GM19397 (cell line): ENCODE results near the gene DNAJB12.
"Not testable (repeated sequence)": the region's sequence is repeated elsewhere in the genome, so short reads cannot be mapped to it uniquely, and the experiment has no call there.

Source experiments
- ATAC-seq: cut with Tn5 transposase; IDR thresholded peaks from one replicate; pipeline ENCODE4 v1.9.1; 2021; ENCODE audit warnings: mild to moderate bottlenecking, moderate library complexity; ENCODE audit not compliant: unreplicated experiment

DNAJB12 gene

GRCh38 chr10:72331575-72332422, 22.9 kb downstream of the DNAJB12 start:
- peak; percentile 51 for ATAC-seq

- ATAC-seq = no peak
Measured at GRCh38 chr10:72330069-72330426, 24.7 kb downstream of the DNAJB12 start.

GRCh38 chr10:72329290-72330068, 25.2 kb downstream of the DNAJB12 start:
- no peak for ATAC-seq

- no peak for ATAC-seq
Measured at GRCh38 chr10:72328829-72329204, 25.9 kb downstream of the DNAJB12 start.

- ATAC-seq = no peak
Measured at GRCh38 chr10:72328045-72328828, 26.5 kb downstream of the DNAJB12 start.

DNA sequence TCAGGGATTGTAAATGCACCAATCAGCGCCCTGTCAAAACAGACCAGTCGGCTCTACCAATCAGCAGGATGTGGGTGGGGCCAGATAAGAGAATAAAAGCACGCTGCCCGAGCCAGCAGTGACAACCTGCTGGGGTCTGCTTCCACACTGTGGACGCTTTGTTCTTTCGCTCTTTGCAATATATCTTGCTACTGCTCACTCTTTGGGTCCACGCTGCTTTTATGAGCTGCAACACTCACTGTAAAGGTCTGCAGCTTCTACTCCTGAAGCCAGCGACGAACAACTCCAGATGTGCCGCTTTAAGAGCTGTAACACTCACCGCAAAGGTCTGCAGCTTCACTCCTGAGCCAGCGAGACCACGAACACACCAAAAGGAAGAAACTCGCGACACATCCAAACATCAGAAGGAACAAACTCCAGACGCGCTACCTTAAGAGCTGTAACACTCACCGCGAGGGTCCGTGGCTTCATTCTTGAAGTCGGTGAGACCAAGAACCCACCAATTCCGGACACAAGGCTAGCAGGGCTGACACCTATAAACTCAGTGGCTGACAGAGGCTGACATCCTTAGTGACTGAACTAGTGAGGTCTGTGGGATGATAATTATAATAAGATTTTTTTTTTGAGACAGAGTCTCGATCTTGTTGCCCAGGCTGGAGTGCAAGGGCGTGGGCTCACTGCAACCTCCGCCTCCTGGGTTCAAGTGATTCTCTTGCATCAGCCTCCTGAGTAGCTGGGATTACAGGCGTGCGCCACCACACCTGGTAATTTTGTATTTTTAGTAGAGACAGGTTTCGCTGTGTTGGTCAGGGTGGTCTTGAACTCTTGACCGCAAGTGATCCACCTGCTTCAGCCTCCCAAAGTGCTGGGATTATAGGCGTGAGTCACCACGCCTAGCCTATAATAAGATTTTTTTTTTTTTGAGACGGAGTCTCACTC, 27.8 kb downstream of the DNAJB12 start:
- not testable (repeated sequence) for ATAC-seq

DNA sequence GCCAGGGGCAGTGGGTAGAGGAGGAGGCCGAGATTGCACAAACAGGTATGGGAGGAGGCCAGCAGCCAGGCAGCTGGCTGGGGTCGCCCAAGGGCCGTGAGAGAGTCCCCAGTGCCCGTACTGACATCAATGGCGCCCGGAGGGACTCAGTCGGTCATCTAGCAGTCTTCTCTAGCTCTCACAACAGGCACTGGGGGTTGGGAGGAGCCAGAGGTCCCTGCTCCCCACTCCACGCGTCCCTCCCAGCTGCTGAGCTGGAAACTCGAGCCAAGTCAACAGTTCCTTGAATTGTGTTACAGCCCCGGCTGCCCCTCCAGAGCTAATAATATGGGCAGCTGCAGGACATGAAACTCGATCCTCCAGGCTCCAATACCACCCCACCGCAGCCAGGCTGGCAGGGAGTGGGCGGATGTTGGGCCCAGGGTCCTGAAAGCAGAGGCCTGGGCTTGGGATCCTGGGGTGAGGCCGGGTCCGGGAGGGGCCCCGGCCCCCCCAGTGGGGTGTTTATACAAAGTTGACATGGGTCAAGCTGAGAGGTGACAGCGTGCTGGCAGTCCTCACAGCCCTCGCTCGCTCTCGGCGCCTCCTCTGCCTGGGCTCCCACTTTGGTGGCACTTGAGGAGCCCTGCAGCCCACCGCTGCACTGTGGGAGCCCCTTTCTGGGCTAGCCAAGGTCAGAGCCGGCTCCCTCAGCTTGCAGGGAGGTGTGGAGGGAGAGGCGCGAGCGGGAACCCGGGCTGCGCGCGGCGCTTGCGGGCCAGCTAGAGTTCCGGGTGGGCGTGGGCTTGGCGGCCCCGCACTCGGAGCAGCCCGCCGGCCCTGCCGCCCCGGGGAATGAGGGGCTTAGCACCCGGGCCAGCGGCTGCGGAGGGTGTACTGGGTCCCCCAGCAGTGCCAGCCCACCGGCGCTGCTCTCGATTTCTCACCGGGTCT, 29.2 kb downstream of the DNAJB12 start:
- ATAC-seq = not testable (repeated sequence)

DNA sequence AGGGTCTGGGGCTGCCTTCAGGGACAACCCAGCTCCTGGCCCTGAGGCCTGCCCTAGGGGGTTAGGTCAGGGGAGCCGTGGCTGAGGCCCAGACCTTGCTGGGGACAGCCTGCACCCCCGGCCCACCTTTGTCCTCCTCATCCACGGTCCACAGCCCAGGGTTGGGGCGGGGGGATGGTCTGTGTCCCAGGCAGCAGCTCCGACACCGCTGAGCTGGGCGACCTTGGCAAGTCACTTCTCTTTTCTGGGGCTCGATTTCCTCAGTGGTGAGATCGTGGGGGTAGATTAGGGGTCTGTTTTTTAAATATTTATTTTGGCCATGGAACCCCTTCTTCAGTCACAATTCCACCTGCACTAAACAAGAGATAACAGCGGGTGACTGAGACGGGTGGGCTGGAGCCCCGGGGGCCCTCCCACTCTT, 30.9 kb downstream of the DNAJB12 start:
- ATAC-seq = no peak

DNA sequence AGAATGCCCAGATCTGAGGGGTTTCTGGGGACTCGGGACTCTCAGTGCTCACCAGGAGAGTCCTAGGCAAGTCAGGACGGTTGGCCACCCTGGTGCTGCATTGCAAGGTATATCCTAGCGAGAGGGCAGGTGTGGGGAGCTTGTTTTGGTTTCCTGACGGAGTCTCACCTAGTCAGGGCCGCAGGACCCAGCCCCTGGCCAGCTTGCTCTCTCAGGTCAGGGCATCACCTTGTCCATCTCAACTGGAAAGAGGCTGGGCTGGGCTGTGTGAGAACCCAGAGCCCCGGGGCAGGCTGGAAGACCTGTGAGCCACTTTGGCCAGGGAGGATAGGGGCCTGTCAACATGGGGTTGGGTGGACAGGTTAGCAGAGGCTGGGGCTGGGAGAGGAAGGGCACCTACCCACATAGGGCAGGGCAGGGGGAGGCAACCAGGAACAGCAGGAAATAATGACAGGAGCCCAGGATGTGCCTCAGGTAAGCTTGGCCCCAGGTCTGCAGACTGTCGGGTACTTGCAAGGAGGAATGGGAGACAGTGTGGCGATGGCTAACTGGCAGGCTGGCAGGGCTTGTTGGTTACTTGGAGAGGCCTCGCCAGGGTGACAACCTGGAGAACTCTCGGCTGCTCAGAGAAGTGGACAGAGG, 31.5 kb downstream of the DNAJB12 start:
- no peak for ATAC-seq

- no peak for ATAC-seq
Measured at GRCh38 chr10:72322280-72323058, 32.2 kb downstream of the DNAJB12 start.

- no peak for ATAC-seq
Measured at GRCh38 chr10:72322030-72322279, 32.8 kb downstream of the DNAJB12 start.

DNA sequence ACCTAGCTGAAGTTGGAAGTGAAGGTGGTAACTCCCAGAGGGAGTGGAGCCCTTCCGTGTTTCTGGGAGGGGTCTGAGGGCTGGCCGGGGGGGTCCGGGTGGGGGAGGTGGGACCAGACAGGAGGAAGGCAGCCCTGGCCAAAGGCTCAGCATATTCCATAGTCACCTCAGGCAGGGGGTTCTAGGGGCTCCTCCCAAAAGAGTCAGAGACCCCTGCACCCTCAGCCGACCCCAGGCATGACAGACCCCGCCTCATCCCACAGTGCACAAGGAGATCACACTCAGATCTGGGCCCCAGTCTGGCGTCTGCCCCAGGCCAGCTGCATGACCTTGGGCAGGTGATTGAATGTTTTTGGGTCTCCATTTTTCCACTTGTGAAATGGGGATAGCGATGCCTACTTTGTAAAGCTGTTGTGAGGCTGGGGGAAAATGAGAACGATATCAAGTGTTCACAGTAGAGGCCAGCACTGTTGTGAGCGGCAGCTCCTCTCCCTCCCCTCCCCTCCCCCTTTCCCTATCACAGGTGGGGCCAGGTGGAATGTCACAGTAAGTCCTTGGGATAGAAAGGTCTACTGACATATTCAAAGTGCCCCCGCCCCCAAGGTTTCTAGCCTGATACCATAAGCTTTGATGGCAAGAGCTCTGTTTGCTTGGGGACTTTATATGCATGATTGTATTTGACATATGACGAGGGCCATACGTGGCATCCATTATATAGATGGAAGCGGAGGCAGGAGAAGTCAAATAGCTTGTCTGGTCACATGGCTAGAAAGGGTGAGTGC, 33.3 kb downstream of the DNAJB12 start:
- ATAC-seq = no peak

DNA sequence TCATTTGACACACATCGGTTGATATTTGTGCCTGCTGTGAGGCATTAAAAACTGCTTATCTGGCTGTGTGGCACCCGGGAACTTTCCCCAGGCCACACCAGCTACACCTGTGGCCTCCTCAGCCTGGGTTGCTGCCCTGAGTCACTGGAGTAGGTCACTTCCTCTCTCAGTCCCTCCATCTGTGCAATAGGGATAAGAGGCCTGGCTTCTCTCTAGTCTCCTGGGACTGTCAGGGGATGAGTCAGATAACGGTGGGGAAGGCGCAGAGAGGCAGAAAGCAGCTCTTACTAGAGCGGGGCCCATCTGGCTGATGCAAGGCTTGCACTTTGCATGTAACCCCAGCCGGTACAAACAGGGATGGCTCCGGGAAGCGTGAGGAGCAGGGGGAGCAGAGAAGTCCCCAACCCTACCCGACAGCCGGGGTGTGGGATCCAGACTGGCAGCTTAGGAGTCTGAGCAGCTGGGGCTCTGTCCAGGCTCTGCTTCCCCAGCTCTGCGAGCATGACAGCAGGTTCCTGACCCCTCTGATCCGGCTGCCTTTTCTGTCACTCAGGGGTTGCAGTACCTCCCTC, 34.0 kb downstream of the DNAJB12 start:
- ATAC-seq = peak; percentile 56

- ATAC-seq = peak; percentile 73
Measured at GRCh38 chr10:72319416-72320254, 35.1 kb downstream of the DNAJB12 start.

DNA sequence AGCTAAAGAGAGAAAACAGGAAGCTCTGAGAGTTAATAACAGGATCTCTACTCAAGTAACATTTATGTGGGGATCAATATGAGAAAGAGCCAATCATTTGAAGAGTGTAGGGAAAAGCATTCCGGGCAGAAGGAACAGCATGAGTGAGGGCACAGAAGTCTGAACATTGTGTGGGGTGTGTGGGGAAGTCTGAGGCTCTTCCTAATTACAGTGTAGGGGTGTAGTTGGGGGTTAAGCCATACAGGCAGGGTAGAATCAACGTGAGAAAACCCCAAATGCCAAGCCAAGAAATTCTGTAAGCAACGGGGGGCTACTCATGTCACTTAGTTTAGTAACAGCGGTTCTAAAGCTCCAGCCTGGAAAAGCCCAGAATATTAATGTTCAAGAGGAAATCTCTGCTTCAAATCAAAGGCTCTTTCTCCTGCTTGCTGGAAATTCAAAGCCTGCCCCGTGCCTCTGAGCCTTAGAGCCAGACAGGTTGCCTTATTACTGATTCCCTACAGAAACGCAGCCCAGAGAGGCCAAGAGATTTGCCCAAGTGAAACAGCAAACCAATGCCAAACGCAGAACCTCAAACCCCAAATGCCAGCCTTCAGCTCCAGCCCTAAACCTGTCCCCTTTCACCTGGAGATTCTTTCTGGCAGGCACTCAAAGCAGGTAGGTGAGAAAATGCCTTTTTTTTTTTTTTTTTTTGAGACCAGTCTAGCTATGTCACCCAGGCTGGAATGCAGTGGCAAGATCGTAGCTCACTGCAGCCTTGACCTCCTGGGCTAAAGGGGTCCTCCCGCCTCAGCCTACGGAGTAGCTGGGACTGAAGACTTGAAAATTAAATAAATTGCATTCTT, 36.1 kb downstream of the DNAJB12 start:
- no peak for ATAC-seq
